ENCODE results near the gene TOP1. TPM values are rescaled to one million over a fixed set of nuclear protein-coding genes. Genes with fewer than 3 reads are reported as not detected.

TOP1 gene
- total and polyA plus RNA-seq, 8 donors = 14.8 to 46.2 (median 21.7) TPM

DNA sequence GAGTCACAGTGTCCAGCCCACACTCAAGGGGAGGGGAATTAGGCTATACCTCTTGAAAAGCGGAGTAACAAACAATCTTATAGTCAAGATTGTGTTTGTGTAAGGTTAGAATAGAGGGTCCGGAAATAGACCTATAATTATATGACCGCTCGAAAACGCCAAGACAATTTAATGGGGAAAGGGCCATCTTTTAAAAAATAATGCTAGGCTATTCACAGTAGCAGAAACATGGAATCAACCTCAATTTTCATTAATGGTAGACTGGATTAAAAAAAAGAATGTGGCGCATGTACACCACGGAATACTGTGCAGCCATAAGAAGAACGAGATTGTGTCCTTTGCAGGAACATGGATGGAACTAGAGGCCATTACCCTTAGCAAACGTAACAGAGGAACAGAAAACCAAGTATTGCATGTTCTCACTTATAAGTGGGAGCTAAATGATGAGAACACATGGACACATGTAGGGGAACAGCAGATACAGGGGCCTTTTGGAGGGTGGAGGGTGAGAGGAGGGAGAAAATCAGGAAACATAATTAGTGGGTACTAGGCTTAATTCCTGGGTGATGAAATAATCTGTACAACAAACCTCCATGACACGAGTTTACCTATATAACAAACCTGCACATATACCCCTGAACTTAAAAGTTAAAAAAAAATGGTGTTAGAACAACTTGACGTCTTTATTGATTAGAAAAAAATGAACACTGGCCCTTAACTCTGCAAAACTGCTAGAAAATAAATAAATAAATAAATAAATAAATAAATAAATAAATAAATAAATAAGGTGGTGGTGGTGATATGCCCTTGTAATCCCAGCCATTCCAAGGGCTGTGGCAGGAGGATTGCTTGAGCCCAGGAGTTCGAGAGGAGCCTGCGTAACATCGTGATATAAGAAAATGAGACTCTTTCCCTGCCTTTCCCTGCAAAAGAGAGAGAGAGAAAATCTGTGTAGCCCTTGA is 30.3 kb downstream of the TOP1 start:
- H3K27ac ChIP-seq = no peak overlapping the region
- intact Hi-C loops (cut with DNase I; ENCODE audit: low total_unique reads) = no loop called here
- no peaks in the 10 kb centered on the region for H3K27me3 ChIP-seq
- peaks cover 0 to 49% (median 30%) of the 10 kb centered on the region in 4 donors for H3K4me1 ChIP-seq
- 92 to 96% (median 94%) methylated on average over 14 of the region's 14 CpGs for WGBS, 5 donors
- H3K9me3 ChIP-seq = no peaks in the 10 kb centered on the region
- TF ChIP-seq, protein P1, sequence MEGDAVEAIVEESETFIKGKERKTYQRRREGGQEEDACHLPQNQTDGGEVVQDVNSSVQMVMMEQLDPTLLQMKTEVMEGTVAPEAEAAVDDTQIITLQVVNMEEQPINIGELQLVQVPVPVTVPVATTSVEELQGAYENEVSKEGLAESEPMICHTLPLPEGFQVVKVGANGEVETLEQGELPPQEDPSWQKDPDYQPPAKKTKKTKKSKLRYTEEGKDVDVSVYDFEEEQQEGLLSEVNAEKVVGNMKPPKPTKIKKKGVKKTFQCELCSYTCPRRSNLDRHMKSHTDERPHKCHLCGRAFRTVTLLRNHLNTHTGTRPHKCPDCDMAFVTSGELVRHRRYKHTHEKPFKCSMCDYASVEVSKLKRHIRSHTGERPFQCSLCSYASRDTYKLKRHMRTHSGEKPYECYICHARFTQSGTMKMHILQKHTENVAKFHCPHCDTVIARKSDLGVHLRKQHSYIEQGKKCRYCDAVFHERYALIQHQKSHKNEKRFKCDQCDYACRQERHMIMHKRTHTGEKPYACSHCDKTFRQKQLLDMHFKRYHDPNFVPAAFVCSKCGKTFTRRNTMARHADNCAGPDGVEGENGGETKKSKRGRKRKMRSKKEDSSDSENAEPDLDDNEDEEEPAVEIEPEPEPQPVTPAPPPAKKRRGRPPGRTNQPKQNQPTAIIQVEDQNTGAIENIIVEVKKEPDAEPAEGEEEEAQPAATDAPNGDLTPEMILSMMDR (IDR thresholded peaks at IDR 0.05) = no peak
- TF ChIP-seq POLR2AphosphoS5 (IDR thresholded peaks at IDR 0.05) = no peak
- TF ChIP-seq EP300 (IDR thresholded peaks at IDR 0.05) = no peak
- TF ChIP-seq POLR2A (IDR thresholded peaks at IDR 0.05) = no peak
- H3K36me3 ChIP-seq = peaks cover 0 to 28% (median 25%) of the 10 kb centered on the region in 4 donors
- DNase-seq = no peak
- H3K4me3 ChIP-seq = no peak overlapping the region

DNA sequence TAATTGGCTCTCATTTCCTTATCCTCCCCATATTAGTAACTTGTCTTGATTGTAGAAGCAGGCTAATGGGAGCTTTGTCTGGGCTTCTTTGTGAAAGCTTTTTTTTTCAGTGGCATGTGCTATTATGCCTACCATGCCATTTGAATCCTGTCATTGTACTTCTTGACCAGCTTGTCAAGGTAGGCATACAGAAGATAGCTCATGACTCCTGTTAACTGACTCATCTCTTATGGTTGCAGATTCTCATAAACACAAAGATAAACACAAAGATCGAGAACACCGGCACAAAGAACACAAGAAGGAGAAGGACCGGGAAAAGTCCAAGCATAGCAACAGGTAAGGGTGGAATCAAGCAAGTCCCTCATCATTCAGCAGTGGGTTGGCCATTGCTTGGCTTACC is 32.5 kb downstream of the TOP1 start:
- H3K27ac ChIP-seq = no peak overlapping the region
- 86 to 96% (median 93%) methylated on average over 3 of the region's 3 CpGs for WGBS, 5 donors
- intact Hi-C loops (cut with DNase I; ENCODE audit: low total_unique reads) = no loop called here
- no peaks in the 10 kb centered on the region for H3K9me3 ChIP-seq
- TF ChIP-seq POLR2A (IDR thresholded peaks at IDR 0.05) (no peak), EP300 (IDR thresholded peaks at IDR 0.05) (no peak), POLR2AphosphoS5 (IDR thresholded peaks at IDR 0.05) (no peak)
- TF ChIP-seq, protein P1 (IDR thresholded peaks at IDR 0.05) = no peak
- DNase-seq = no peak
- no peak overlapping the region for H3K4me3 ChIP-seq
- no peaks in the 10 kb centered on the region for H3K27me3 ChIP-seq
- peaks cover 0 to 28% (median 21%) of the 10 kb centered on the region in 4 donors for H3K4me1 ChIP-seq
- H3K36me3 ChIP-seq = peaks cover 0 to 33% (median 28%) of the 10 kb centered on the region in 4 donors

DNA sequence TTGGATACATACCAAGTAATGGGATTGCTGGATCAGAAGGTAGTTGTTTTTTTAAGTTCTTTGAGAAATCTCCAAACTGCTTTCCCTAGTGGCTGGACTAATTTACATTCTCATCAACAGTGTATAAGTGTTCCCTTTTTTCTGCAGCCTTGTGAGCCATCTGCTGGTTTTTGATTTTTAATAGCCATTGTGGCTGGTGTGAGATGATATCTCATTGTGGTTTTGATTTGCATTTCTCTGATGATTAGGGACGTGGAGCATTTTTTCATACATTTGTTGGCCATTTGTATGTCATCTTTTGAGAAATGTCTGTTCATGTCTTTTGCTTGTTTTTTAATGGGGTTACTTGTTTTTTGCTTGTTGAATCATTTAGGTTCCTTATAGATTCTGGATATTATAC is 34.8 kb downstream of the TOP1 start:
- no peak for DNase-seq
- Histone ChIP-seq H3K36me3 (peaks cover 0 to 42% (median 32%) of the 10 kb centered on the region in 4 donors), H3K27me3 (no peaks in the 10 kb centered on the region), H3K4me3 (no peak overlapping the region), H3K9me3 (no peaks in the 10 kb centered on the region), H3K27ac (no peak overlapping the region), H3K4me1 (peaks cover 0 to 25% (median 11%) of the 10 kb centered on the region in 4 donors)
- intact Hi-C loops (cut with DNase I; ENCODE audit: low total_unique reads) = no loop called here
- 56 to 76% (median 73%) methylated on average over 1 of the region's 1 CpG for WGBS, 5 donors
- TF ChIP-seq, protein P1 (IDR thresholded peaks at IDR 0.05) = no peak
- TF ChIP-seq EP300 (IDR thresholded peaks at IDR 0.05) (no peak), POLR2AphosphoS5 (IDR thresholded peaks at IDR 0.05) (no peak), POLR2A (IDR thresholded peaks at IDR 0.05) (no peak)

- no peaks in the 10 kb centered on the region for H3K9me3 ChIP-seq
- DNase-seq = no peak
- intact Hi-C loops (cut with DNase I; ENCODE audit: low total_unique reads) = no loop called here
- H3K27me3 ChIP-seq = no peaks in the 10 kb centered on the region
- 88 to 100% (median 95%) methylated on average over 1 of the region's 1 CpG for WGBS, 5 donors
- peaks cover 0 to 27% (median 9%) of the 10 kb centered on the region in 4 donors for H3K4me1 ChIP-seq
- H3K36me3 ChIP-seq = peaks cover 0 to 42% (median 34%) of the 10 kb centered on the region in 4 donors
- H3K27ac ChIP-seq = no peak overlapping the region
- TF ChIP-seq POLR2AphosphoS5 (IDR thresholded peaks at IDR 0.05) (no peak), EP300 (IDR thresholded peaks at IDR 0.05) (no peak), POLR2A (IDR thresholded peaks at IDR 0.05) (no peak)
- H3K4me3 ChIP-seq = no peak overlapping the region
Observed at GRCh38 chr20:41064377-41064776, 35.8 kb downstream of the TOP1 start.

All from stomach (tissue), 9 donors.